OCI-LY3 (cell line): Measurements from ENCODE around the gene HECTD4.
"Not testable (repeated sequence)": the region's sequence is repeated elsewhere in the genome, so short reads cannot be mapped to it uniquely, and the experiment has no call there.

Experiments
- H2AFZ ChIP-seq: fragments of 200-600, 300-600 bp; shearing (Covaris generic); 2 replicates; pipeline ENCODE4 v1.6.0; 2014; ENCODE audit warnings: antibody characterized with exemption, low read depth, low read length
- H3K27ac ChIP-seq: fragments of 200-600, 300-600 bp; sonication (generic); 2 replicates; pipeline ENCODE4 v1.5.1; 2014; ENCODE audit warnings: mild to moderate bottlenecking, low read length, moderate library complexity, mixed read lengths
- H3K27me3 ChIP-seq: fragments of 200-600, 300-600 bp; sonication (generic); 2 replicates; pipeline ENCODE4 v1.6.1; 2014; ENCODE audit warnings: low read depth, low read length, mixed read lengths
- H3K36me3 ChIP-seq: fragments of 200-600, 300-600 bp; sonication (generic); replicated peaks from 2 replicates; pipeline ENCODE3; 2014; ENCODE audit warnings: low read depth, low read length, mixed read lengths
- H3K4me1 ChIP-seq: fragments of 300-600, 200-600 bp; sonication (generic); 2 replicates; pipeline ENCODE4 v1.6.1; 2014; ENCODE audit warnings: low read length, mixed read lengths
- H3K4me2 ChIP-seq: fragments of 200-600, 300-600 bp; sonication (generic); 2 replicates; pipeline ENCODE4 v1.6.1; 2014; ENCODE audit warnings: low read length, mixed read lengths
- H3K4me3 ChIP-seq: fragments of 300-600, 200-600 bp; sonication (generic); 2 replicates; pipeline ENCODE4 v1.5.1; 2014; ENCODE audit warnings: antibody characterized with exemption, mild to moderate bottlenecking, low read length, moderate library complexity
- H3K79me2 ChIP-seq: fragments of 300-600, 200-600 bp; shearing (Covaris generic); 2 replicates; pipeline ENCODE4 v1.6.1; 2014; ENCODE audit warnings: mild to moderate bottlenecking, low read length, mixed read lengths
- H3K9ac ChIP-seq: fragments of 300-600, 200-600 bp; shearing (Covaris generic); 2 replicates; pipeline ENCODE4 v1.6.0; 2014; ENCODE audit warnings: mild to moderate bottlenecking, low read length, moderate library complexity
- H3K9me3 ChIP-seq: fragments of 200-600, 300-600 bp; shearing (Covaris generic); 2 replicates; pipeline ENCODE4 v1.6.1; 2014; ENCODE audit warnings: low read length, mixed read lengths; ENCODE audit not compliant: insufficient read depth
- H4K20me1 ChIP-seq: fragments of 200-600, 300-600 bp; sonication (generic); 2 replicates; pipeline ENCODE4 v1.6.1; 2016; ENCODE audit warnings: low read length, mixed read lengths; ENCODE audit not compliant: insufficient read depth
- EZH2phosphoT487 ChIP-seq: fragments of 200-600 bp; shearing (Covaris generic); IDR thresholded peaks from 2 replicates; pipeline ENCODE4 v1.6.1; 2018; ENCODE audit warnings: antibody characterized with exemption, mixed run types, low read depth
- TF ChIP-seq, protein P1 (sequence below): fragments of 200-600, 300-600 bp; sonication (generic); IDR thresholded peaks from 2 replicates; pipeline ENCODE4 v1.5.1; 2014; ENCODE audit warnings: antibody characterized with exemption, low read length, low read depth

The HECTD4 gene

DNA sequence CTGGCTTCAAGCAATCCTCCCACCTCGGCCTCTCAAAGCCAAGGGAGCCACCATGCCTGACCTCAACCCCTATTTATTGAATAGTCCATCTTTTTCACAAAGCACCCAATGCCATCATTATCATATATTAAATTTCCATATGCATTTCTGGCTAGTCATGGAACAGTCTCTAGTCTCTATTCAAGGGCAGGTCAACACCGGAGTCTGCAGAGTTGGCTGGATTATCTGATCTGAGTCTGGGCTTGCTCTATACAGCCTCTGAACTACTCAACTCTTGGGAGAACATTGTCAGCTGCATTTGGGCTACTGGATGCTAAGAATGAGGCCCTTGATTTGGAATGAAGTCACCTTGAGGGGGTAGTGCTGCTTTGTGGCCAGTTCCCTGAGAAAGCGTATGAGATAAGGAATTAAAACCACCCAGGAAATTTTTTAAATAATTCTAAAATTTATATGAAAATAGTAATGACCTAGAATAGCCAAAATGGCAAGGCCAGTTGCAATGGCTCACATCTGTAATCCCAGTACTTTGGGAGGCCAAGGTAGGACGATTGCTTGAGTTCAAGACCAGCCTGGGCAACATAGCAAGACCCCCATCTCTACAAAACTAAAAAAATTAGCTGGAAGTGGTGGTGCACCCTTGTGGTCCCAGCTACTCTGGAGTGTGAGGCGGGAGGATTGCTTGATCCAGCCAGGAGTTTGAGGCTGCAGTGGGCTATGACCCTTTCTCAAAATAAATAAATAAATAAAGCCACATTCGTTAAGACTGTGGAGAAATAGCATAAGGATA lies 266.8 kb downstream of the HECTD4 start:
- H3K27ac ChIP-seq, result no peak overlapping the region
- H2AFZ ChIP-seq, result no peak overlapping the region
- no peak overlapping the region for H3K9ac ChIP-seq
- H3K79me2 ChIP-seq, result no peaks in the 10 kb centered on the region
- H3K36me3 ChIP-seq, result no peaks in the 10 kb centered on the region
- no peaks in the 10 kb centered on the region for H3K27me3 ChIP-seq
- TF ChIP-seq, protein P1, sequence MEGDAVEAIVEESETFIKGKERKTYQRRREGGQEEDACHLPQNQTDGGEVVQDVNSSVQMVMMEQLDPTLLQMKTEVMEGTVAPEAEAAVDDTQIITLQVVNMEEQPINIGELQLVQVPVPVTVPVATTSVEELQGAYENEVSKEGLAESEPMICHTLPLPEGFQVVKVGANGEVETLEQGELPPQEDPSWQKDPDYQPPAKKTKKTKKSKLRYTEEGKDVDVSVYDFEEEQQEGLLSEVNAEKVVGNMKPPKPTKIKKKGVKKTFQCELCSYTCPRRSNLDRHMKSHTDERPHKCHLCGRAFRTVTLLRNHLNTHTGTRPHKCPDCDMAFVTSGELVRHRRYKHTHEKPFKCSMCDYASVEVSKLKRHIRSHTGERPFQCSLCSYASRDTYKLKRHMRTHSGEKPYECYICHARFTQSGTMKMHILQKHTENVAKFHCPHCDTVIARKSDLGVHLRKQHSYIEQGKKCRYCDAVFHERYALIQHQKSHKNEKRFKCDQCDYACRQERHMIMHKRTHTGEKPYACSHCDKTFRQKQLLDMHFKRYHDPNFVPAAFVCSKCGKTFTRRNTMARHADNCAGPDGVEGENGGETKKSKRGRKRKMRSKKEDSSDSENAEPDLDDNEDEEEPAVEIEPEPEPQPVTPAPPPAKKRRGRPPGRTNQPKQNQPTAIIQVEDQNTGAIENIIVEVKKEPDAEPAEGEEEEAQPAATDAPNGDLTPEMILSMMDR, result no peak
- no peaks in the 10 kb centered on the region for H3K9me3 ChIP-seq
- H3K4me1 ChIP-seq, result peaks cover 18% of the 10 kb centered on the region
- H3K4me2 ChIP-seq, result no peak overlapping the region
- no peaks in the 10 kb centered on the region for H4K20me1 ChIP-seq
- no peak overlapping the region for H3K4me3 ChIP-seq

DNA sequence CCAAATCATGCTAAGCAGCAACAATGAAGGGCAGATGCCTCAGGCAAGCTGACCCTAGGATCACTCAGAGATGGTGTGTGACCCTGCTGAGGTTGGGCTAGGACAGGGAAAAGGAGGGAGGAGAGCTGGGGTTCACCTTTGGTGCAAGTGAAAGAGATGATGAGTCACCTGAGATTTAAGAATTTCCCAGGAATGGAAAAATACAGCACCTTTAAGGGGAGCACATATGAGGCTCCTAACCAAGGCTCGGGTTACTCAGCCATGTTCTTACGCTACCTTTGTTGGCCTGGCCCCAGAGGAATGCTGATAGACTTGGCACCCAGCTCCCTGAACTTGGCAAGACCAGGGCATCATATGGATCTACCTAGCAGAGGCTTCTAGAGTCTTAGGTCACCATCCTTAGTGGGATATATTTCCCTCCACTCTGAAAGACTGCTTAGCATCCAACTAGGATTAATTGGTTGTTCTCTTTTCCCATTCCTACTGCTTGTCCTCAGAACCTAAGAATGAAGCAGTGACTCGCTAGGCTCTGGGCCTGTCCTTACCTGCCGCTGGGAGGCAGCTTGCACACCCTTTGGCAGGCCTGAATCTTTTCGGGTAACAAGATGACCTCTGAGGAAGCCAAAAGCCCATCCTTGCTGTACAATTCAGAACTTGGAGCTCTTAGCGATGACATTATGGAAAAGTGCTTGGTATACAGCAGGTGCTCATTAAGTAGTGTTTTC lies 269.7 kb downstream of the HECTD4 start:
- TF ChIP-seq, protein P1, result no peak
- TF ChIP-seq EZH2phosphoT487, result no peak
- Histone ChIP-seq H3K4me1 (peaks cover 25% of the 10 kb centered on the region), H2AFZ (no peak overlapping the region), H3K36me3 (peaks cover under 1% of the 10 kb centered on the region), H3K79me2 (peaks cover 15% of the 10 kb centered on the region), H3K27me3 (no peaks in the 10 kb centered on the region), H3K4me2 (no peak overlapping the region), H4K20me1 (no peaks in the 10 kb centered on the region), H3K9me3 (no peaks in the 10 kb centered on the region), H3K9ac (no peak overlapping the region), H3K27ac (no peak overlapping the region), H3K4me3 (no peak overlapping the region)

DNA sequence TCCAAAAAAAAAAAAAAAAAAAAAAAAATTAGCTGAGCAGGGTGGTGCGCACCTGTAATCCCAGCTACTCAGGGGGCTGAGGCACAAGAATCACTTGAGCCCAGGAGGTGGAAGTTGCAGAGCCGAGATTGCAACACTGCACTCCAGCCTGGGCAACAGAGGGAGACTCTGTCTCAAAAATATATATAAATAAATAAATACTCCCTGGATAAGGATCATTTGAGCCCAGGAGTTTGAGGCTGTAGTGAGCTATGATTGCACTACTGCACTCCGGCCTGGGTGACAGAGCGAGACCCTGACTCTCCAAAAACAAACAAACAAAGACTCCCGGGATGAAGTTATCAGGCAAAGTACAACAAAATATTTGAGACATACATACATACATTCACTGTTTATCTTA lies 270.3 kb downstream of the HECTD4 start:
- TF ChIP-seq, protein P1, result no peak
- TF ChIP-seq EZH2phosphoT487, result no peak
- Histone ChIP-seq H3K27ac (no peak overlapping the region), H3K4me1 (peaks cover 26% of the 10 kb centered on the region), H3K4me2 (no peak overlapping the region), H3K27me3 (no peaks in the 10 kb centered on the region), H2AFZ (no peak overlapping the region), H3K36me3 (peaks cover 6% of the 10 kb centered on the region), H4K20me1 (peaks cover 4% of the 10 kb centered on the region; the same call in 1 of the 2 replicates), H3K4me3 (no peak overlapping the region), H3K9ac (no peak overlapping the region), H3K9me3 (no peaks in the 10 kb centered on the region), H3K79me2 (peaks cover 22% of the 10 kb centered on the region)

DNA sequence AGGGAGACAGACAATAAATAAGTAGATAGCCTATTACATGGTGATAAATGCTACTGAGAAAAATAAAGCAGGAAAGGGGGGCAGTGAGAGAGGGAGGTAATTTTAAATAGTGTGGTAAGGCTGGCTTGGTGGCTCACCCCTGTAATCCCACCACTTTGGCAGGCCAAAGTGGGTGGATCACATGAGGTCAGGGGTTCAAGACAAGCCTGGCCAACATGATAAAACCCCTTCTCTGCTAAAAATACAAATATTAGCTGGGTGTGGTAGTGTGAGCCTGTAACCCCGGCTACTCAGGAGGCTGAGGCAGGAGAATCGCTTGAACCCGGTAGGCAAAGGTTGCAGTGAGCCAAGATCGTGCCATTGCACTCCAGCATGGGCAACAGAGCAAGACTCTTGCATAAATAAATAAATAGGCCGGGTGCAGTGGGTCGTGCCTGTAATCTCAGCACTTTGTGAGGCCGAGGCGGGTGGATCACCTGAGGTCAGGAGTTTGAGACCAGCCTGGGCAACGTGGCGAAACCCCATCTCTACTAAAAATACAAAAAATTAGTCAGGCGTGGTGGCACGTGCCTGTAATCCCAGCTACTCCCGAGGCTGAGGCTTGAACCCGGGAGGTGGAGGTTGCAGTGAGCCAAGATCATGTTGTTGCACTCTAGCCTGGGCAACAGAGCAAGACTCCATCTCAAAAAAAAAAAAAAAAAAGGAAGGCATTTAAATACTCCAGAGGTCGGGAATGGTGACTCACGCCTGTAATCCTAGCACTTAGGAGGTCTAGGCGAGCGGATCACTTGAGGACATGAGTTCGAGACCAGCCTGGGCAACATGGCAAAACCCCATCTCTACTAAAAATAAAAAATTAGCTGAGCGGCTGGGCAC lies 271.2 kb downstream of the HECTD4 start:
- peaks cover 31% of the 10 kb centered on the region for H3K79me2 ChIP-seq
- H3K4me1 ChIP-seq, result peaks cover 29% of the 10 kb centered on the region
- peak overlapping the region; percentile 92 for H3K9ac ChIP-seq
- peaks cover 11% of the 10 kb centered on the region for H4K20me1 ChIP-seq
- H3K27me3 ChIP-seq, H3K9me3 ChIP-seq: not testable (repeated sequence)
- H3K4me2 ChIP-seq, result peak overlapping the region; percentile 88
- peak overlapping the region; percentile 93 for H3K27ac ChIP-seq
- H2AFZ ChIP-seq, result peak overlapping the region; percentile 37; the same call in 1 of the 2 replicates
- peak overlapping the region; percentile 82; the same call in 1 of the 2 replicates for H3K4me3 ChIP-seq
- H3K36me3 ChIP-seq, result peaks cover 12% of the 10 kb centered on the region
